ENCODE results near the gene TRAPPC11.

DNA sequence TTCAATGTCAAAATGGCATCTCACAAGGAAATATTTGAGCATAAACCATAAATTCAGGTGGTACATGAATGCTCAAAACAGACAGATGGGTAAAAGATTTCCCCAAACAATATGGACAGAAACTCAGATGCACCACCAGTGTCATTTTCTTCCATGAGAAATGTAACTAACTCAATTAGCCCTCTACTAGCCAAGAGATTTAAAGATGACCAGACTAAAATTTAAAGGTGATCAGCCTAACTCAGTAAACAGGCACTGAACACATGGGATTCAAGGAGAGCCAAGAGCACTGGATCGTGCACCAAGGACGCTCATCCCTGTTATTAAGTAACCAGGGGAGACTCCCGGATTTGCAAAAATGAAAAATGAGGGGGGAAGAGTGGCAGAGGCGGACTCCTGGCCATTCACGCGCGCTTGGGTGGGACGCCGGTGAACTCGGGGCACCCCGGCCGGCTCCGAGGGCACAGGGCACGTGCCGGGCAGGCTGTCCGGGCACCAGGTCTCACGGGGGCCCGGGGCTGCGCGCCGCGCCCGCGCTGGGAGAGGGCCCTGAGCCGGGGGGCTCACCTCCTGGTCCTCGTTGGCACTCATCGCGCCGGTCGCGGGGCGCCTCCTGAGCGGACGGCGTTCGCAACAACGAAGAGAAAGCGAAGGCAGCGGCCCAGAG lies 598 bp upstream of the TRAPPC11 start:
- no peak for TF ChIP-seq YY1 (IDR thresholded peaks at IDR 0.05; ENCODE audit: insufficient read depth, insufficient read length)
- TF ChIP-seq SUZ12 (IDR thresholded peaks at IDR 0.05; ENCODE audit: extremely low read depth, insufficient read depth, insufficient read length) = no peak
- TF ChIP-seq ZNF274 (IDR thresholded peaks at IDR 0.05; ENCODE audit: low read depth, low read length) = no peak
